Thyroid gland (tissue), 4 donors: ENCODE measurements around the gene ANK3. TPM values are rescaled to one million over a fixed set of nuclear protein-coding genes. Genes with fewer than 3 reads are reported as not detected.
A peak's percentile ranks its signal among the peaks of the same experiment; 100 is the strongest.

Experiments used
- DNase-seq, 2 donors: peaks; one replicate each; pipeline ENCODE4 v3.0.0-alpha.2; 2019
- H3K27ac ChIP-seq, 3 donors: fragments of 200-600 bp; sonication (generic); 1 replicate in 2 of 3; 2 replicates in 1 of 3; pipeline ENCODE4 v1.5.1; 2016 to 2019; ENCODE audit warnings: mild to moderate bottlenecking in 1 of 3, moderate library complexity in 1 of 3
- H3K27me3 ChIP-seq: fragments of 200-600 bp; sonication (generic); one replicate; pipeline ENCODE4 v1.5.1; 2019
- H3K36me3 ChIP-seq, 2 donors: fragments of 200-600 bp; sonication (generic); one replicate each; pipeline ENCODE4 v1.5.1; 2016 to 2019
- H3K4me1 ChIP-seq, 2 donors: fragments of 200-600 bp; sonication (generic); one replicate each; pipeline ENCODE4 v1.5.1; 2017 to 2019
- H3K4me3 ChIP-seq, 3 donors: fragments of 200-600 bp; sonication (generic); replicated peaks in 1 of 3; 1 replicate in 2 of 3; 2 replicates in 1 of 3; pipeline ENCODE4 v1.5.1; 2016; ENCODE audit warnings: mild to moderate bottlenecking in 1 of 3
- H3K9me3 ChIP-seq: fragments of 200-600 bp; sonication (generic); one replicate; pipeline ENCODE4 v1.5.1; 2017
- CTCF ChIP-seq, 6 experiments: fragments of 200-600 bp in 3 of 6; fragments of 450-650 bp in 3 of 6; sonication (generic) in 3 of 6; IDR thresholded peaks; one replicate each; pipeline ENCODE4 v1.5.1; 2016 to 2019; ENCODE audit warnings: antibody characterized with exemption in 6 of 6, mild to moderate bottlenecking in 2 of 6, inconsistent platforms in 1 of 6, moderate library complexity in 1 of 6
- POLR2A ChIP-seq, 2 donors: fragments of 450-650 bp; IDR thresholded peaks; one replicate each; pipeline ENCODE4 v1.6.1; 2017; ENCODE audit warnings: antibody characterized with exemption in 2 of 2, mild to moderate bottlenecking in 2 of 2, moderate library complexity in 1 of 2
- WGBS, 2 donors: methylation state at CpG; one replicate each; pipeline ENCODE4 v1.1.5; 2017; 5-methylcytosine and 5-hydroxymethylcytosine counted together
- intact Hi-C: fragments of 100-400 bp; cut with DNase I; formaldehyde crosslinking; loops from one replicate; pipeline ENCODE4 v1.15.1; 2023
- total RNA-seq, 4 donors: library from RNA; depleted of rRNA; stranded (reverse); fragments of >200 nt; gene quantifications; one replicate each; pipeline ENCODE4 v1.2.3, GENCODE V29; 2016

ANK3 gene
- total RNA-seq, 4 donors from 2014 or later: 56.6 to 118 (median 115) TPM

GRCh38 chr10:60169111-60169510, 220.6 kb downstream of the ANK3 start:
- H3K4me3 ChIP-seq: no peak overlapping the region
- DNase-seq: no peak
- intact Hi-C loops: no loop called here
- no peaks in the 10 kb centered on the region for H3K36me3 ChIP-seq
- 93 to 96% methylated on average over 2 of the region's 2 CpGs for WGBS, 2 donors
- peaks cover 4 to 5% of the 10 kb centered on the region in 2 donors for H3K4me1 ChIP-seq
- no peaks in the 10 kb centered on the region for H3K27me3 ChIP-seq
- no peak overlapping the region for H3K27ac ChIP-seq
- TF ChIP-seq POLR2A (IDR thresholded peaks at IDR 0.05): no peak
- TF ChIP-seq CTCF (IDR thresholded peaks at IDR 0.05): no peak
- no peaks in the 10 kb centered on the region for H3K9me3 ChIP-seq

DNA sequence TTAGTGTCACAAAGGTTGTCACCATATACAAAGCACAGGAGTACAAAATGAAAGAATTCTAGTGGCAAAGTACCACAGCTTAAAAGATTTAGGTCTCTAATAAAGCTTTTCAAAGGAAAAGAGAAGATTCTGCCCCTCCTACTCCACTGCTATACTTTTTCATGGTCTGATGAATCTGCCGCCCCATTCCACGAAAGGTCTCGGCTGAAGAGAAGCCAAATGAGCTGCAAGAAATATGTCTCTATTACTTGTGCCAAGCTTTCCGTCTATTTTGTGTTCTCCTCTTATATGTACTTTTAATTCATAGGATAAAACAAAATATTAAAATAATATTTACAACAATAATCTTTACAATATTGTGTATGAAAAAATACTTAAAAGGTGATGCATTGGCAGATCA, 222.6 kb downstream of the ANK3 start:
- no peaks in the 10 kb centered on the region for H3K9me3 ChIP-seq
- whole genome bisulfite sequencing, 2 donors: 16 to 38% methylated on average over 4 of the region's 4 CpGs
- TF ChIP-seq CTCF (IDR thresholded peaks at IDR 0.05) (no peak), POLR2A (IDR thresholded peaks at IDR 0.05) (no peak)
- H3K4me1 ChIP-seq: no peaks in the 10 kb centered on the region
- intact Hi-C loops: no loop called here
- DNase-seq: peak; percentile 34 to 45
- peak overlapping the region in 2 of 3 donors; percentile 1 to 15 for H3K4me3 ChIP-seq
- no peaks in the 10 kb centered on the region for H3K27me3 ChIP-seq
- H3K36me3 ChIP-seq: no peaks in the 10 kb centered on the region
- H3K27ac ChIP-seq: no peak overlapping the region

DNA sequence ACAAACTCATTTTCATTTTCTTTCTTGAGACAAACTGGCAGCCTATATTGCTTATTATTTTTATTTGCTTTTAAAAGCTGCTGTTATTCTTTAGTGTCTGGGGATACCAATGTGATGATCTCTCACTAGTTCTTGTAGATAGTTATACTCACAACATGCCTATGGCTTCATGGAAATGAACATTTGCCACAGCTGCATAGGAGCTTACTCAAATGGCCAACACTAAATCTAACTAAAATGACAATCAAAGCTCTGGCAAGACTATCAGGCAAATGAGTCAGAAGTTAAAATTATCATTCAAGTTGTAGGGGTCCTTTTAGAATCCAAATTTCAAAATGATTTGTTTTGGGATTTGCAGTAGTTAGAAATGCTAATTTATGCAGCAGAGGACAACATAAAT, 225.9 kb downstream of the ANK3 start:
- no peaks in the 10 kb centered on the region for H3K4me1 ChIP-seq
- H3K27ac ChIP-seq: no peak overlapping the region
- DNase-seq: no peak
- H3K9me3 ChIP-seq: no peaks in the 10 kb centered on the region
- no peaks in the 10 kb centered on the region for H3K36me3 ChIP-seq
- H3K27me3 ChIP-seq: no peaks in the 10 kb centered on the region
- H3K4me3 ChIP-seq: no peak overlapping the region
- intact Hi-C loops: no loop called here
- no peak for TF ChIP-seq CTCF (IDR thresholded peaks at IDR 0.05)

DNA sequence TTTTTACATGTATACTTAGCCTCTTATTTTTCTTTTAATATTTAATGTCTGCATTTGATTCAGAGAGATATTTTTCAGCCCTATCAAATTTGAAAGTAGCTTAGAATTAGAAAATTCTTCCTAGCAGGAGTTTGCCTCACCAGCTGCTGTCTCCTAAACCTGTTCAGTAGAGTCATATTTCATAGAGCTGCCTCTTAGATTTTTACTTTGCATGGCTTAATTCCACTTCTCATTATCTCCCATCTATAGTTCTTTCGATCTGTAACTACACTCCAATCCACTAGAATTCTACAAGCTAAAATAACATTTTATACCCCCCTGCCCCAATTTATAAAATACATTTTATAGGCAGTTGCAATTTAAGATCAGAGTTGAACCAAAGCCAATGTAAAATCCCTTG, 227.0 kb downstream of the ANK3 start:
- no peaks in the 10 kb centered on the region for H3K36me3 ChIP-seq
- H3K27ac ChIP-seq: no peak overlapping the region
- H3K27me3 ChIP-seq: no peaks in the 10 kb centered on the region
- no peaks in the 10 kb centered on the region for H3K9me3 ChIP-seq
- no peak for DNase-seq
- H3K4me3 ChIP-seq: no peak overlapping the region
- intact Hi-C loops: no loop called here
- H3K4me1 ChIP-seq: no peaks in the 10 kb centered on the region
- no peak for TF ChIP-seq POLR2A (IDR thresholded peaks at IDR 0.05)
- TF ChIP-seq CTCF (IDR thresholded peaks at IDR 0.05): no peak
- 76 to 79% methylated on average over 1 of the region's 1 CpG for WGBS, 2 donors

GRCh38 chr10:60155943-60156683, 233.6 kb downstream of the ANK3 start:
- DNase-seq: no peak
- no peaks in the 10 kb centered on the region for H3K36me3 ChIP-seq
- no peaks in the 10 kb centered on the region for H3K4me1 ChIP-seq
- intact Hi-C loops: no loop called here
- no peaks in the 10 kb centered on the region for H3K9me3 ChIP-seq
- no peak overlapping the region for H3K4me3 ChIP-seq
- 91 to 100% methylated on average over 6 of the region's 6 CpGs for WGBS, 2 donors
- TF ChIP-seq CTCF (IDR thresholded peaks at IDR 0.05) (no peak), POLR2A (IDR thresholded peaks at IDR 0.05) (no peak)
- no peak overlapping the region for H3K27ac ChIP-seq
- H3K27me3 ChIP-seq: no peaks in the 10 kb centered on the region
